GM06990 (cell line): ENCODE results near the gene IL17RA.

ENCODE experiments used
- DNase-seq: peaks from one replicate; pipeline ENCODE4 v3.0.0-alpha.2; 2011; ENCODE audit not compliant: insufficient read length; ENCODE audit errors: extremely low read depth
- H3K27me3 ChIP-seq: replicated peaks from 2 replicates; pipeline ENCODE4 v1.6.0; 2011; ENCODE audit warnings: low read length; ENCODE audit not compliant: control insufficient read depth, insufficient read depth
- H3K36me3 ChIP-seq: 2 replicates; pipeline ENCODE4 v1.5.1; 2011; ENCODE audit warnings: low read length; ENCODE audit not compliant: control insufficient read depth, insufficient read depth
- H3K4me3 ChIP-seq: replicated peaks from 2 replicates; pipeline ENCODE4 v1.5.1; 2011; ENCODE audit warnings: low read depth, mild to moderate bottlenecking, control low read depth, low read length
- TF ChIP-seq, protein P1 (sequence below): IDR thresholded peaks from 2 replicates; pipeline ENCODE4 v1.5.1; 2011; ENCODE audit warnings: low read length, control low read depth, mild to moderate bottlenecking, inconsistent platforms; ENCODE audit not compliant: insufficient read depth, poor library complexity, severe bottlenecking

IL17RA gene

DNA sequence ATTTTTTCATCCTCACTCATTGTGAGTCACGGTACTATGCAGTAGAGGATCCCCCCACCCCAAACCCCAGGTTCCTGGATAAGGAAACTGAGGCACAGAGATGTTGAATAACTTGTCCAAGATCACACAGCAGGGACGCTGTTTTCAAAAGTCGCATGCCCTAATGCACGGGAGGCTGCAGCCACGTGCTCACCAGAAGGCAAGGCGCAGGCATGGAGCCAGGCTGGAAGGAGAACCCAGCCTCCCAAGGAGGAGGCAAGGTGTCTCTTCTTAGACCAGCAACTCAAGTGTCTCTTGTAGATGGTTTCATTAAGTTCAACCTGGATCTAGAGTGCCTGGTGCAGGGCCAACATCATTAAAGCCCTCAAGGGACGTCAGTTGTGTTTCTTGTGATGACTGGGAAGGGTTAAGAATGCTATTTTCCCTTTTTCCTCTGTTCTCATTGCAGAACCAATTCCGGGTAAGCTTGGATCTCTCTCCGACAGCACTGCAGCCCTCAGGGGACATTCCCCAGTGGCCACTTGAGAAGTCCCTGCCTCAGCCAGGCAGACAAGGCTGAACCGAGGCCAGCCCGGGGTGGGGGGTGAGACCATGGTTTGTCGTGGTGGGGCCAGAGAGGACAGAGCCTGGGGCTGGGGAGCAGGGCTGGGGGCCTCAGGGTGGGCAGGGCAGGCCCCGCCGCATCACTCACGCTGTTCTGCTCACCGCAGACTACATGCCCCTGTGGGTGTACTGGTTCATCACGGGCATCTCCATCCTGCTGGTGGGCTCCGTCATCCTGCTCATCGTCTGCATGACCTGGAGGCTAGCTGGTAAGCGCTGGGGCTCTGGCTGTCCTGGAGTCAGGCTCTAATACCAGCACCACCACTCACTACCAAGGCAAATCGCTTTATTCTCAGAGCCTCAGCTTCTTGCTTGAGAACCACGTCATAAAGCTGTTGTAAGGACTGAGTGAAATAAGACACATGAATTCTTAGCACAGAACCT lies 20.6 kb downstream of the IL17RA start:
- Histone ChIP-seq H3K27me3 (no peaks in the 10 kb centered on the region), H3K4me3 (no peak overlapping the region), H3K36me3 (peaks cover 14% of the 10 kb centered on the region)
- DNase-seq = no peak
- TF ChIP-seq, protein P1, sequence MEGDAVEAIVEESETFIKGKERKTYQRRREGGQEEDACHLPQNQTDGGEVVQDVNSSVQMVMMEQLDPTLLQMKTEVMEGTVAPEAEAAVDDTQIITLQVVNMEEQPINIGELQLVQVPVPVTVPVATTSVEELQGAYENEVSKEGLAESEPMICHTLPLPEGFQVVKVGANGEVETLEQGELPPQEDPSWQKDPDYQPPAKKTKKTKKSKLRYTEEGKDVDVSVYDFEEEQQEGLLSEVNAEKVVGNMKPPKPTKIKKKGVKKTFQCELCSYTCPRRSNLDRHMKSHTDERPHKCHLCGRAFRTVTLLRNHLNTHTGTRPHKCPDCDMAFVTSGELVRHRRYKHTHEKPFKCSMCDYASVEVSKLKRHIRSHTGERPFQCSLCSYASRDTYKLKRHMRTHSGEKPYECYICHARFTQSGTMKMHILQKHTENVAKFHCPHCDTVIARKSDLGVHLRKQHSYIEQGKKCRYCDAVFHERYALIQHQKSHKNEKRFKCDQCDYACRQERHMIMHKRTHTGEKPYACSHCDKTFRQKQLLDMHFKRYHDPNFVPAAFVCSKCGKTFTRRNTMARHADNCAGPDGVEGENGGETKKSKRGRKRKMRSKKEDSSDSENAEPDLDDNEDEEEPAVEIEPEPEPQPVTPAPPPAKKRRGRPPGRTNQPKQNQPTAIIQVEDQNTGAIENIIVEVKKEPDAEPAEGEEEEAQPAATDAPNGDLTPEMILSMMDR = no peak

DNA sequence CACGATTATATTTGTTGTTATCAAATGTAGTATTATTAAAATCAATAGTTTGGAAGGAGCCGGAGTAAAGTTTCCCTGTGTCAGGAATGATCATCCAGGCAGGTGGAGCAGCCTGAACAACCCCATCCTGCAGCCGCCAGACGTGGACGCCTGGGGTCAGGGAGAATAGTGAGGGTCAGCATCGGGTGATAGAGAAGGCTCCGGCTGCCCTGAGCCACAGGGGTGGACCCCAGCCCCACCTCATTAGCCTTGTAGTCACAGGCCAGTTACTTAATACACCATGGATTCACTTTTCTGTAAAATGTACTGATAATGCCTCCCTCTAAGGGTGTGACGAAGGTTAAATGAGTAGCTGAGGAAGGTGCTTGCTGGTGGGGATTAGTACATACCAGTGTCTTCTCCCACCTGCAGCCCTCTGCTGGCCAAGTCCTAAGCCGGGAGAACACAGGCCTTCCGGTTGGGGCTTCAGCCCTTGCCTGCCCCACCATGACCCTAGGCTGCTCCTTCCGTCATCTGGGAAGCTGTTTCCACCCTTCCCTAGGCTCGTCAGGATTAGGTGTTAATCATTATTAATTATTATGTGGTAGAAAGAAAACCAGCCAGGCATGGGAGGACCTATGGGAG lies 21.5 kb downstream of the IL17RA start:
- H3K36me3 ChIP-seq = peaks cover 14% of the 10 kb centered on the region
- TF ChIP-seq, protein P1 = peak; percentile 4
- no peak for DNase-seq
- H3K27me3 ChIP-seq = no peaks in the 10 kb centered on the region
- no peak overlapping the region for H3K4me3 ChIP-seq

DNA sequence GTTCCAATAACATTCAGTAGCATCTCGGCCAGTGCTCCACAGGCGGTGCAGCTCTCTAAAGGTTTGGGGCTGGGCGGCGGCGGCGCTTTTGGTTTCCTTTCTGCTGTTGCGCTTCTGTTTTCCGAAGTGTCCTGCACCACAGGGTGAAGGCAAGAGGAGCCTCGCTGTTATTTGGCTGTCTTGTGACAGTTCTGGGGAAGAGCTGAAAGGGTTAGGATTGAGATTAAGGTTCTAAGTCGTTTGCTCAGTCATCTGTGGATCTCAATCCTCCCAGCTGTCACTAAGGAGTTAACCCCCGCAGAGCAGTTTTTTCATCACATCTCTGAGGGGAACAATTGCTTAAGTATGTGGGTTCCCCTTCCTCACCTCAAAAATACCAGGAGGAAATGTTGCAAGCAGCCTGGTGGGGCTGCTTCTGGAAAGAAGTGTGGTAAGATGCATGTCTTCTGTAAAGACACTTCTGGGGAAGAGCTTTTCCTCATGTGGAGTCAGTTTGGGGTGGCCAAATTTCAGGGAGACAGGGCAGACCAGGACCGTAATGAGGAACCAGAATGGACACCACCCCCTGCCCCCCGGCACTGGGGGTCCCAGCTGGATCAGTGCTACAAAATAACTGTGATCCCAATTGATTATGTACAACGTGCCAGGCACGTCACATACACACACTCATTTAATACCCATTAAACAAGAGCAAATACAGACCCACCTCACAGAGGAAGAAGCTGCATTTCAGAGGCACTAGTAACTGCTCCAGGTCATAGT lies 22.2 kb downstream of the IL17RA start:
- Histone ChIP-seq H3K4me3 (no peak overlapping the region), H3K27me3 (no peaks in the 10 kb centered on the region), H3K36me3 (peaks cover 11% of the 10 kb centered on the region)
- TF ChIP-seq, protein P1 = no peak
- DNase-seq = no peak

DNA sequence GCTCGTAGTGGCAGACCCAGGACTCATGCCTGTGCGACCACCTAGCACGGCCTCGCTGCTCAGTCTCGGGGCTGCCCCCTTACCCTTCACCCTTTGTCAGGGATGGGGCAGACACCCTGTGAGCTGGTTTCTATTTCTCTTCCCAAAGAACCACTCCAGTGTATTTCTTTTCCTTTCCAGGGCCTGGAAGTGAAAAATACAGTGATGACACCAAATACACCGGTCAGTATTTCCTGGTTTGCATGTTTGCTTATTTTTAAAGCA lies 22.7 kb downstream of the IL17RA start:
- H3K27me3 ChIP-seq = no peaks in the 10 kb centered on the region
- no peak overlapping the region for H3K4me3 ChIP-seq
- TF ChIP-seq, protein P1 = no peak
- DNase-seq = no peak
- peaks cover 8% of the 10 kb centered on the region for H3K36me3 ChIP-seq

DNA sequence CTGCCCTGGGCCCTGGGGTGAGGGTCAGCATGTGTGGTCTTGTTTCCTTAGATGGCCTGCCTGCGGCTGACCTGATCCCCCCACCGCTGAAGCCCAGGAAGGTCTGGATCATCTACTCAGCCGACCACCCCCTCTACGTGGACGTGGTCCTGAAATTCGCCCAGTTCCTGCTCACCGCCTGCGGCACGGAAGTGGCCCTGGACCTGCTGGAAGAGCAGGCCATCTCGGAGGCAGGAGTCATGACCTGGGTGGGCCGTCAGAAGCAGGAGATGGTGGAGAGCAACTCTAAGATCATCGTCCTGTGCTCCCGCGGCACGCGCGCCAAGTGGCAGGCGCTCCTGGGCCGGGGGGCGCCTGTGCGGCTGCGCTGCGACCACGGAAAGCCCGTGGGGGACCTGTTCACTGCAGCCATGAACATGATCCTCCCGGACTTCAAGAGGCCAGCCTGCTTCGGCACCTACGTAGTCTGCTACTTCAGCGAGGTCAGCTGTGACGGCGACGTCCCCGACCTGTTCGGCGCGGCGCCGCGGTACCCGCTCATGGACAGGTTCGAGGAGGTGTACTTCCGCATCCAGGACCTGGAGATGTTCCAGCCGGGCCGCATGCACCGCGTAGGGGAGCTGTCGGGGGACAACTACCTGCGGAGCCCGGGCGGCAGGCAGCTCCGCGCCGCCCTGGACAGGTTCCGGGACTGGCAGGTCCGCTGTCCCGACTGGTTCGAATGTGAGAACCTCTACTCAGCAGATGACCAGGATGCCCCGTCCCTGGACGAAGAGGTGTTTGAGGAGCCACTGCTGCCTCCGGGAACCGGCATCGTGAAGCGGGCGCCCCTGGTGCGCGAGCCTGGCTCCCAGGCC lies 23.7 kb downstream of the IL17RA start:
- Histone ChIP-seq H3K27me3 (no peaks in the 10 kb centered on the region), H3K36me3 (peaks cover 7% of the 10 kb centered on the region), H3K4me3 (no peak overlapping the region)
- TF ChIP-seq, protein P1 = no peak
- DNase-seq = no peak
